IPS-20b (cell line): ENCODE data around the gene CNTN3.

ENCODE experiments used
- H3K27ac ChIP-seq: one replicate; pipeline ENCODE4 v1.5.1; 2013; ENCODE audit warnings: low read length
- H3K27me3 ChIP-seq: 2 replicates; pipeline ENCODE4 v1.6.1; 2013; ENCODE audit warnings: mild to moderate bottlenecking, low read length, inconsistent platforms; ENCODE audit not compliant: insufficient read depth
- H3K36me3 ChIP-seq: 2 replicates; pipeline ENCODE4 v1.6.1; 2013; ENCODE audit warnings: low read depth, mild to moderate bottlenecking, inconsistent platforms, low read length, moderate library complexity; ENCODE audit not compliant: insufficient read depth
- H3K4me1 ChIP-seq: 2 replicates; pipeline ENCODE4 v1.6.1; 2013; ENCODE audit warnings: mild to moderate bottlenecking, control low read depth, inconsistent platforms, low read length, moderate library complexity; ENCODE audit not compliant: insufficient read depth
- H3K4me3 ChIP-seq: 2 replicates; pipeline ENCODE4 v1.5.1; 2013; ENCODE audit warnings: mild to moderate bottlenecking, low read length, inconsistent platforms
- H3K9ac ChIP-seq: 2 replicates; pipeline ENCODE4 v1.6.1; 2013; ENCODE audit warnings: low read depth, mild to moderate bottlenecking, inconsistent platforms, low read length, moderate library complexity
- H3K9me3 ChIP-seq: 2 replicates; pipeline ENCODE4 v1.6.1; 2013; ENCODE audit warnings: mild to moderate bottlenecking, low read depth, low read length, inconsistent platforms; ENCODE audit not compliant: insufficient read depth

The CNTN3 gene

GRCh38 chr3:74614107-74614967 lies at the start of gene CNTN3:
Gene CNTN3 (minus strand): TSS chr3:74614659. CDS start chr3:74521112, 93,547 bp downstream.
- Histone ChIP-seq H3K27me3 (peaks cover 66% of the 10 kb centered on the region), H3K9ac (no peak within 1 kb of the TSS), H3K9me3 (no peaks in the 10 kb centered on the region), H3K4me3 (peak within 1 kb of the TSS; percentile 74), H3K27ac (no peak within 1 kb of the TSS), H3K4me1 (peaks cover 5% of the 10 kb centered on the region; the same call in 1 of the 2 replicates), H3K36me3 (no peaks in the 10 kb centered on the region)

GRCh38 chr3:74663178-74663577 lies 48.7 kb upstream of the CNTN3 start:
- H3K4me1 ChIP-seq: peaks cover 3% of the 10 kb centered on the region; the same call in 1 of the 2 replicates
- H3K27ac ChIP-seq: no peak overlapping the region
- H3K36me3 ChIP-seq: no peaks in the 10 kb centered on the region
- H3K9me3 ChIP-seq: peaks cover 18% of the 10 kb centered on the region
- no peak overlapping the region for H3K9ac ChIP-seq
- H3K4me3 ChIP-seq: no peak overlapping the region
- no peaks in the 10 kb centered on the region for H3K27me3 ChIP-seq

- Histone ChIP-seq H3K27ac (no peak overlapping the region), H3K27me3 (no peaks in the 10 kb centered on the region), H3K9ac (no peak overlapping the region), H3K36me3 (no peaks in the 10 kb centered on the region), H3K9me3 (peaks cover 3% of the 10 kb centered on the region; the same call in 1 of the 2 replicates), H3K4me3 (no peak overlapping the region), H3K4me1 (peaks cover 3% of the 10 kb centered on the region; the same call in 1 of the 2 replicates)
Measured at GRCh38 chr3:74661672-74662071, 47.2 kb upstream of the CNTN3 start.

GRCh38 chr3:74651885-74652284 lies 37.4 kb upstream of the CNTN3 start:
- Histone ChIP-seq H3K4me3 (no peak overlapping the region), H3K27ac (no peak overlapping the region), H3K36me3 (no peaks in the 10 kb centered on the region), H3K9me3 (no peaks in the 10 kb centered on the region), H3K4me1 (no peaks in the 10 kb centered on the region), H3K9ac (no peak overlapping the region), H3K27me3 (no peaks in the 10 kb centered on the region)

- no peaks in the 10 kb centered on the region for H3K9me3 ChIP-seq
- no peaks in the 10 kb centered on the region for H3K27me3 ChIP-seq
- H3K9ac ChIP-seq: no peak overlapping the region
- no peak overlapping the region for H3K4me3 ChIP-seq
- no peaks in the 10 kb centered on the region for H3K36me3 ChIP-seq
- H3K4me1 ChIP-seq: no peaks in the 10 kb centered on the region
- H3K27ac ChIP-seq: no peak overlapping the region
Measured at GRCh38 chr3:74651292-74651691, 36.8 kb upstream of the CNTN3 start.

GRCh38 chr3:74648107-74648506 lies 33.6 kb upstream of the CNTN3 start:
- Histone ChIP-seq H3K9me3 (no peaks in the 10 kb centered on the region), H3K27ac (no peak overlapping the region)

GRCh38 chr3:74646094-74646493 lies 31.6 kb upstream of the CNTN3 start:
- Histone ChIP-seq H3K9me3 (no peaks in the 10 kb centered on the region), H3K4me1 (no peaks in the 10 kb centered on the region), H3K27ac (no peak overlapping the region), H3K36me3 (no peaks in the 10 kb centered on the region), H3K4me3 (no peak overlapping the region), H3K9ac (no peak overlapping the region), H3K27me3 (no peaks in the 10 kb centered on the region)

More at GRCh38 chr3:74648107-74648506, 33.6 kb upstream of the CNTN3 start:
- H3K4me1 ChIP-seq: no peaks in the 10 kb centered on the region
- no peaks in the 10 kb centered on the region for H3K36me3 ChIP-seq
- H3K4me3 ChIP-seq: no peak overlapping the region
- H3K27me3 ChIP-seq: no peaks in the 10 kb centered on the region
- H3K9ac ChIP-seq: no peak overlapping the region

GRCh38 chr3:74643636-74644035 lies 29.2 kb upstream of the CNTN3 start:
- no peak overlapping the region for H3K27ac ChIP-seq
- no peaks in the 10 kb centered on the region for H3K9me3 ChIP-seq
- no peaks in the 10 kb centered on the region for H3K4me1 ChIP-seq
- no peaks in the 10 kb centered on the region for H3K36me3 ChIP-seq
- H3K9ac ChIP-seq: no peak overlapping the region
- H3K27me3 ChIP-seq: no peaks in the 10 kb centered on the region
- H3K4me3 ChIP-seq: no peak overlapping the region

GRCh38 chr3:74642876-74643275 lies 28.4 kb upstream of the CNTN3 start:
- no peak overlapping the region for H3K9ac ChIP-seq
- H3K27ac ChIP-seq: no peak overlapping the region
- H3K4me3 ChIP-seq: no peak overlapping the region
- no peaks in the 10 kb centered on the region for H3K4me1 ChIP-seq
- no peaks in the 10 kb centered on the region for H3K9me3 ChIP-seq
- no peaks in the 10 kb centered on the region for H3K36me3 ChIP-seq
- H3K27me3 ChIP-seq: no peaks in the 10 kb centered on the region

GRCh38 chr3:74640211-74640610 lies 25.8 kb upstream of the CNTN3 start:
- Histone ChIP-seq H3K9ac (no peak overlapping the region), H3K27me3 (no peaks in the 10 kb centered on the region), H3K36me3 (no peaks in the 10 kb centered on the region), H3K9me3 (no peaks in the 10 kb centered on the region), H3K4me1 (no peaks in the 10 kb centered on the region), H3K27ac (no peak overlapping the region), H3K4me3 (no peak overlapping the region)

- Histone ChIP-seq H3K36me3 (no peaks in the 10 kb centered on the region), H3K27me3 (no peaks in the 10 kb centered on the region), H3K4me1 (no peaks in the 10 kb centered on the region), H3K9ac (no peak overlapping the region), H3K9me3 (no peaks in the 10 kb centered on the region), H3K27ac (no peak overlapping the region), H3K4me3 (no peak overlapping the region)
Measured at GRCh38 chr3:74639681-74640080, 25.2 kb upstream of the CNTN3 start.

- no peaks in the 10 kb centered on the region for H3K9me3 ChIP-seq
- no peaks in the 10 kb centered on the region for H3K36me3 ChIP-seq
- H3K4me3 ChIP-seq: no peak overlapping the region
- no peak overlapping the region for H3K9ac ChIP-seq
- H3K4me1 ChIP-seq: no peaks in the 10 kb centered on the region
- H3K27ac ChIP-seq: no peak overlapping the region
- no peaks in the 10 kb centered on the region for H3K27me3 ChIP-seq
Measured at GRCh38 chr3:74636981-74637380, 22.5 kb upstream of the CNTN3 start.
